ENCODE results near the gene SEMA6D. TPM values are rescaled to one million over a fixed set of nuclear protein-coding genes. Genes with fewer than 3 reads are reported as not detected.

SEMA6D gene
- total RNA-seq, 1 donor from 2014 or later = 4.0 TPM

DNA sequence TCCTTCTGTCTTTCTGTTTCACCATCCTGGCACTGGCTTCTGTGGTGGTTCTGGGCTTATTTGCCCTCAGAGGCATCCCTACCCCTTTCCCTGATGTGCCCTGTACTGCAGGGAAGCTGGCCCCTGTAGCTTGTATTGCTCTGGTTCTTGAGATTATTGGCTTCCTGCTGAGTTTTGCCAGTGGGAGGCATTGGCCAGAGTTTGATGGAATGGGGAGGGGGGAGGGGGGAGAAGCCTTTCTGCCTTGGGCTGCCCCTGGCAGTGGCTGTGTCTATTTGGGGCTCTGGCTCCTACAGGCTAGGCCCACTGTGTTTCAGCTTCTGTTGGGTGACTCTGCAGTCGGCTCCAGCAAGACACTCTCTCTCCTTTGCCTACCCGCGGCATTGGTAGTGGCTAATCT, 41.6 kb upstream of the SEMA6D start:
- H3K27ac ChIP-seq = no peak overlapping the region
- no peaks in the 10 kb centered on the region for H3K4me1 ChIP-seq
- H3K36me3 ChIP-seq = no peaks in the 10 kb centered on the region
- no peaks in the 10 kb centered on the region for H3K9me3 ChIP-seq
- H3K4me3 ChIP-seq = no peak overlapping the region
- TF ChIP-seq, protein P1, sequence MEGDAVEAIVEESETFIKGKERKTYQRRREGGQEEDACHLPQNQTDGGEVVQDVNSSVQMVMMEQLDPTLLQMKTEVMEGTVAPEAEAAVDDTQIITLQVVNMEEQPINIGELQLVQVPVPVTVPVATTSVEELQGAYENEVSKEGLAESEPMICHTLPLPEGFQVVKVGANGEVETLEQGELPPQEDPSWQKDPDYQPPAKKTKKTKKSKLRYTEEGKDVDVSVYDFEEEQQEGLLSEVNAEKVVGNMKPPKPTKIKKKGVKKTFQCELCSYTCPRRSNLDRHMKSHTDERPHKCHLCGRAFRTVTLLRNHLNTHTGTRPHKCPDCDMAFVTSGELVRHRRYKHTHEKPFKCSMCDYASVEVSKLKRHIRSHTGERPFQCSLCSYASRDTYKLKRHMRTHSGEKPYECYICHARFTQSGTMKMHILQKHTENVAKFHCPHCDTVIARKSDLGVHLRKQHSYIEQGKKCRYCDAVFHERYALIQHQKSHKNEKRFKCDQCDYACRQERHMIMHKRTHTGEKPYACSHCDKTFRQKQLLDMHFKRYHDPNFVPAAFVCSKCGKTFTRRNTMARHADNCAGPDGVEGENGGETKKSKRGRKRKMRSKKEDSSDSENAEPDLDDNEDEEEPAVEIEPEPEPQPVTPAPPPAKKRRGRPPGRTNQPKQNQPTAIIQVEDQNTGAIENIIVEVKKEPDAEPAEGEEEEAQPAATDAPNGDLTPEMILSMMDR (IDR thresholded peaks at IDR 0.05) = no peak
- intact Hi-C loops (cut with DNase I) = no loop called here
- no peak for DNase-seq (ENCODE audit: low spot score in 2 of 2)
- H3K27me3 ChIP-seq = no peaks in the 10 kb centered on the region

DNA sequence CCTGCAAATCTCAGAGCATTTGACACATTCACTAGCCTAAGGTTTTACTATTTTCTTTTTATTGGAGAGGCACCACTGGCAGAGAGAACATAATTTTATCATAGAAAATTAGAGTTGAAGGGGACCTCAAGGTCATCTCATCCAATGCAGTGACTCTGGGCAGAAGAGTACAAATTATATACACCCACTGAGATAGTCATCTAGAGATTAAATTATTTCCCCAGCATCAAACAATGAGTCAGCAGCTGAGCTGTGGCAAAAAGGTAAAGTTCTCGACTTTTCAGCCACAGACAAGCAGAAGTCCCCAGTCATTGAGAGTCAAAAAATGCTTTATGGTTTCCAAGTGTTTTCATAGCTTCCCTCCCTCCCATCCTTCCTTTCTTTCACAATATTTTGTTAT, 39.3 kb upstream of the SEMA6D start:
- DNase-seq (ENCODE audit: low spot score in 2 of 2) = no peak
- no peaks in the 10 kb centered on the region for H3K4me1 ChIP-seq
- TF ChIP-seq, protein P1 (IDR thresholded peaks at IDR 0.05) = no peak
- intact Hi-C loops (cut with DNase I) = no loop called here
- H3K4me3 ChIP-seq = no peak overlapping the region
- no peaks in the 10 kb centered on the region for H3K27me3 ChIP-seq
- no peaks in the 10 kb centered on the region for H3K9me3 ChIP-seq
- no peaks in the 10 kb centered on the region for H3K36me3 ChIP-seq
- H3K27ac ChIP-seq = no peak overlapping the region

DNA sequence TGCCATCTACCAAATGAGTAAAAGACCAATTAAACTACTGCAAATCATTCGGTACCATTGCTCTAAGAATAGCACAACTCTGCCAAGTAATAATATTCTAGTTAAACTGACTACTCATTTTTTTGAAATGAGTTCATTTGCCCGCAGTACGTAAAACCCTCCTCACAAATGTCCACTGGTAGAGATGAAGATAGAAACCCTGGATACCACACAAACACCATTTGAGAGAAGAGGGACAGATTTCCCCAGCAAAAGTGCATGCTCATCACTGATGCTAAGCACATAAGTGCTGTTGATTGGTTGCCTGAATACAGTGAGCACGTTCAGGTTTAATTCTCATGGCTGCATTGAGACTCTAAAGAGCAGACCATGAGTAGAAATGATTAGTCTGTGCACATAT, 34.6 kb upstream of the SEMA6D start:
- intact Hi-C loops (cut with DNase I) = no loop called here
- no peaks in the 10 kb centered on the region for H3K9me3 ChIP-seq
- H3K36me3 ChIP-seq = no peaks in the 10 kb centered on the region
- H3K4me1 ChIP-seq = no peaks in the 10 kb centered on the region
- TF ChIP-seq, protein P1 (IDR thresholded peaks at IDR 0.05) = no peak
- DNase-seq (ENCODE audit: low spot score in 2 of 2) = no peak
- no peaks in the 10 kb centered on the region for H3K27me3 ChIP-seq
- no peak overlapping the region for H3K4me3 ChIP-seq
- H3K27ac ChIP-seq = no peak overlapping the region

DNA sequence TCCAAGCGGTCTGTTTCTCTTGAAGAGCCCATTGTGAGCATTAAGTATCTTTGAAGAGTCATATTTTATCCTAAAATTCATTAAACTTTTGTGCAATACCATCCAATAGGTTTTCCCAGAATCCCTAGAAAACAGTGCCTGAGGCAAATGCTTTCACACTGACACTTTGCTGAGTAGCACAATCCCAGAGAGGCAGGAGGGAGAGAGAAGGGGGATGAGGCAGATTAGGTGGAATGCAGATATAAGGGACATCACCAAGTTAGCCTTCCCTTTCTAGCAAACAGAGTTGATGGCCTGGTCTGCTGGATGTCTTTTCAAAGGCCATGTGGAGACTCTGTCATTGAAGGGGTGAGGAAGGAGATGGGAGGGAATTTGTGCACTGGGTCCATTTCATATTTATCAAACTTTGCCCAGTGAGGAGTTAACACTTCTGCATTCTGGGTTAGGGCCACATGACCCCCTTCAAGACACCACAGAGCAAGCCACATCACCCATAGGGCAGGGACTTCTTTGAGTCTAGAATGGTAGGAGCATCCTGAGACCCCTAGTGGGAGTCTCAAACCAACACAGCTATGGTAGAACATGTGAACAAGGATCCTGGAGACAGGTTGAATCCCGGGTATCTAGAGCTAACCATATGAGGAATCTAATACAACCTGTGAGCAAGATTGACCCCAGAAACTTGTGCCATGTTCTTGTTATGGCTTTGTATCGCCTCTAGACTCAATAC, 32.0 kb upstream of the SEMA6D start:
- Histone ChIP-seq H3K4me3 (no peak overlapping the region), H3K27me3 (no peaks in the 10 kb centered on the region), H3K9me3 (no peaks in the 10 kb centered on the region), H3K27ac (no peak overlapping the region), H3K4me1 (no peaks in the 10 kb centered on the region), H3K36me3 (no peaks in the 10 kb centered on the region)
- intact Hi-C loops (cut with DNase I) = no loop called here
- TF ChIP-seq, protein P1 (IDR thresholded peaks at IDR 0.05) = no peak
- DNase-seq (ENCODE audit: low spot score in 2 of 2) = no peak

DNA sequence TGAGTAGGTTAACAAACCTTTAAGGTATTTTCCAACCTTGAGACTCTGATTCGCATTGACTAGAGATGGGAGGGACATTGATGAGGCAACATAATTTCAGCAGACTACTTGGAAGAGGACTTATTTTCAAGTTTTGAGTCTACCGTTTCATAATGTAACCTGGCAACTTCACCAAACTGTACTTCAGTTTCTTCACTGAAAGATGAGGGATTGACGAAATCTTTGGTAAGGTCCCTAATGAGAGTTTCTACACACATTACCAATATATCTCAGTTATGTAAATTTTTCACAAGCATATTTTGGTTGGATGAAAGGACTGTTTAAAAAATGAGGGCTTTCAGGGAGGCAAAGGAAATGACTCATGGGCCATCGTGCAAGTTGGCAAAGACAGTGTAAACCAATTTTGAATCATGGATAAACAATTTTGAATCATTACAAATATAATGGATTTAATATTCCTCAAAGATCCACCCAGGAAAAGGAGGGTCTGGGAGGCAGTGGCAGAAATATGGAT, 28.7 kb upstream of the SEMA6D start:
- intact Hi-C loops (cut with DNase I) = no loop called here
- no peak for DNase-seq (ENCODE audit: low spot score in 2 of 2)
- Histone ChIP-seq H3K27ac (no peak overlapping the region), H3K27me3 (no peaks in the 10 kb centered on the region), H3K36me3 (no peaks in the 10 kb centered on the region), H3K4me3 (no peak overlapping the region), H3K4me1 (no peaks in the 10 kb centered on the region), H3K9me3 (no peaks in the 10 kb centered on the region)
- TF ChIP-seq, protein P1 (IDR thresholded peaks at IDR 0.05) = no peak
